ENCODE results near the gene POTEF. TPM values are rescaled to one million over a fixed set of nuclear protein-coding genes. Genes with fewer than 3 reads are reported as not detected.
"Not testable (repeated sequence)": the region's sequence is repeated elsewhere in the genome, so short reads cannot be mapped to it uniquely, and the experiment has no call there.

POTEF gene
- total and polyA plus RNA-seq, 2 of the 4 experiments (the other 2 are of a cell fraction), result not detected

GRCh38 chr2:130152816-130153595 lies 24.0 kb upstream of the POTEF start (continued):
- no peak for TF ChIP-seq CTCF (conservative IDR thresholded peaks at IDR 0.05; ENCODE audit: low read depth, low read length)

- H2AK5ac ChIP-seq (ENCODE audit: low read depth, low read length); H3K9me3 ChIP-seq (ENCODE audit: control insufficient read depth, insufficient read depth, low read length); H3K4me3 ChIP-seq (ENCODE audit: insufficient read depth, low read depth, low read length); H2BK20ac ChIP-seq (ENCODE audit: low read depth, low read length); H2BK15ac ChIP-seq (ENCODE audit: low read depth, low read length); H3K18ac ChIP-seq (ENCODE audit: low read depth, low read length); H2BK5ac ChIP-seq (ENCODE audit: low read depth, low read length, poor library complexity, severe bottlenecking); H3K27ac ChIP-seq (ENCODE audit: insufficient read depth, low read length); DNase-seq; H2AK9ac ChIP-seq (replicated peaks; ENCODE audit: low read depth, low read length, poor library complexity); H3K27me3 ChIP-seq (ENCODE audit: control insufficient read depth, insufficient read depth, low read length); H3K79me1 ChIP-seq (ENCODE audit: low read depth in 1 of 2, low read length in 2 of 2); ATAC-seq (ENCODE audit: low read depth); H3K9ac ChIP-seq (ENCODE audit: low read depth, low read length); BruUV-seq (replicated peaks); dilution Hi-C loops (cut with HindIII; ENCODE audit: low sequenced_read_pairs, unreplicated experiment); H2BK120ac ChIP-seq (ENCODE audit: low read depth, low read length); H2AFZ ChIP-seq (replicated peaks; ENCODE audit: low read length, poor library complexity); H4K91ac ChIP-seq (ENCODE audit: insufficient read depth, low read depth, low read length); H4K20me1 ChIP-seq (ENCODE audit: insufficient read depth, low read length); H3K23ac ChIP-seq (ENCODE audit: low read depth, low read length); H4K5ac ChIP-seq (ENCODE audit: low read depth, low read length); H3K9me1 ChIP-seq (ENCODE audit: insufficient read depth, low read length); H3K56ac ChIP-seq (ENCODE audit: extremely low read depth, insufficient read depth, low read length); POLR2A ChIA-PET (ENCODE audit: unreplicated experiment); H3K4ac ChIP-seq (ENCODE audit: low read depth, low read length); CTCF ChIA-PET; intact Hi-C loops (cut with micrococcal nuclease); H3K14ac ChIP-seq (replicated peaks; ENCODE audit: low read depth, low read length); H3K4me2 ChIP-seq (ENCODE audit: low read depth, low read length); H4K8ac ChIP-seq (ENCODE audit: low read depth in 2 of 2, low read length in 2 of 2); H3K4me1 ChIP-seq (ENCODE audit: control insufficient read depth, insufficient read depth, low read length): not testable (repeated sequence)
- in situ Hi-C loops (cut with MboI; ENCODE audit: low sequenced_read_pairs), result loop anchor here (25.0 kb wide), 1 partner anchor 1360 kb away; no protein-coding TSS in a partner anchor
- 98% methylated on average over 9 of the region's 27 CpGs; no CpG with 5 or more reads in 1 of the 2 experiments for WGBS, 2 experiments (ENCODE audit: extremely low coverage in 2 of 2, insufficient read length in 1 of 2)
- H3K36me3 ChIP-seq (ENCODE audit: control insufficient read depth, insufficient read depth, low read length), result peaks cover 28% of the 10 kb centered on the region; the same call in 1 of the 2 replicates
Measured at GRCh38 chr2:130152136-130152815, 23.3 kb upstream of the POTEF start.

- WGBS, 2 experiments (ENCODE audit: extremely low coverage in 2 of 2, insufficient read length in 1 of 2), result 86% methylated on average over 2 of the region's 5 CpGs; no CpG with 5 or more reads in 1 of the 2 experiments
- H2AK5ac ChIP-seq (ENCODE audit: low read depth, low read length); H2BK120ac ChIP-seq (ENCODE audit: low read depth, low read length); H3K4me3 ChIP-seq (ENCODE audit: insufficient read depth, low read depth, low read length); BruUV-seq (replicated peaks); H3K27ac ChIP-seq (ENCODE audit: insufficient read depth, low read length); DNase-seq; H3K18ac ChIP-seq (ENCODE audit: low read depth, low read length); H3K23ac ChIP-seq (ENCODE audit: low read depth, low read length); H3K4me2 ChIP-seq (ENCODE audit: low read depth, low read length); H2BK15ac ChIP-seq (ENCODE audit: low read depth, low read length); H4K5ac ChIP-seq (ENCODE audit: low read depth, low read length); H3K27me3 ChIP-seq (ENCODE audit: control insufficient read depth, insufficient read depth, low read length); POLR2A ChIA-PET (ENCODE audit: unreplicated experiment); H2AK9ac ChIP-seq (replicated peaks; ENCODE audit: low read depth, low read length, poor library complexity); H4K91ac ChIP-seq (ENCODE audit: insufficient read depth, low read depth, low read length); H2BK20ac ChIP-seq (ENCODE audit: low read depth, low read length); H2AFZ ChIP-seq (replicated peaks; ENCODE audit: low read length, poor library complexity); dilution Hi-C loops (cut with HindIII; ENCODE audit: low sequenced_read_pairs, unreplicated experiment); H4K8ac ChIP-seq (ENCODE audit: low read depth in 2 of 2, low read length in 2 of 2); H3K4ac ChIP-seq (ENCODE audit: low read depth, low read length); H4K20me1 ChIP-seq (ENCODE audit: insufficient read depth, low read length); H3K14ac ChIP-seq (replicated peaks; ENCODE audit: low read depth, low read length); ATAC-seq (ENCODE audit: low read depth); CTCF ChIA-PET; H3K9me3 ChIP-seq (ENCODE audit: control insufficient read depth, insufficient read depth, low read length); intact Hi-C loops (cut with micrococcal nuclease); H3K79me1 ChIP-seq (ENCODE audit: low read depth in 1 of 2, low read length in 2 of 2); H3K9me1 ChIP-seq (ENCODE audit: insufficient read depth, low read length); H3K4me1 ChIP-seq (ENCODE audit: control insufficient read depth, insufficient read depth, low read length); H3K56ac ChIP-seq (ENCODE audit: extremely low read depth, insufficient read depth, low read length); H3K9ac ChIP-seq (ENCODE audit: low read depth, low read length); H2BK5ac ChIP-seq (ENCODE audit: low read depth, low read length, poor library complexity, severe bottlenecking): not testable (repeated sequence)
- in situ Hi-C loops (cut with MboI; ENCODE audit: low sequenced_read_pairs), result loop anchor here (25.0 kb wide), 1 partner anchor 1361 kb away; no protein-coding TSS in a partner anchor
- H3K36me3 ChIP-seq (ENCODE audit: control insufficient read depth, insufficient read depth, low read length), result peaks cover 24% of the 10 kb centered on the region; the same call in 1 of the 2 replicates
Measured at GRCh38 chr2:130151145-130151512, 22.1 kb upstream of the POTEF start.

All from IMR-90 (cell line).